Keratinocyte (primary cell): ENCODE data around the gene CYP19A1.

Experiments
- CTCF ChIP-seq, 3 experiments: IDR thresholded peaks in 1 of 3; conservative IDR thresholded peaks in 1 of 3; optimal IDR thresholded peaks in 1 of 3; 2 replicates in 2 of 3; 3 replicates in 1 of 3; pipeline versions ENCODE3 to v1.5.1; 2011; ENCODE audit warnings: low read length in 3 of 3, mild to moderate bottlenecking in 3 of 3, moderate library complexity in 2 of 3, control low read depth in 1 of 3, inconsistent platforms in 1 of 3; ENCODE audit not compliant: insufficient read depth in 2 of 3; ENCODE audit errors: extremely low read depth in 1 of 3
- EZH2 ChIP-seq: IDR thresholded peaks from one replicate; pipeline ENCODE4 v1.6.1; 2012; ENCODE audit warnings: inconsistent platforms, mild to moderate bottlenecking, low read length, moderate library complexity

- no peak for TF ChIP-seq CTCF (optimal IDR thresholded peaks at IDR 0.05 in 1 of 3, IDR thresholded peaks at IDR 0.05 in 1 of 3, conservative IDR thresholded peaks at IDR 0.05 in 1 of 3; ENCODE audit: extremely low read depth in 1 of 3, insufficient read depth in 2 of 3, low read length in 3 of 3)
- no peak for TF ChIP-seq EZH2
These were observed 63.4 kb downstream of the CYP19A1 start for GRCh38 chr15:51274956-51275355.
